Vagina (tissue), 2 donors: ENCODE results near the gene ZNF141.

Experiments
- CTCF ChIP-seq, 3 experiments: fragments of 450-650 bp in 2 of 3; fragments of 200-600 bp in 1 of 3; sonication (generic) in 1 of 3; IDR thresholded peaks; one replicate each; pipeline ENCODE4 v1.5.1; 2017 to 2019; ENCODE audit warnings: antibody characterized with exemption in 3 of 3, mild to moderate bottlenecking in 2 of 3, moderate library complexity in 2 of 3
- POLR2A ChIP-seq, 2 donors: fragments of 450-650 bp; IDR thresholded peaks; one replicate each; pipeline ENCODE4 v1.6.1; 2017; ENCODE audit warnings: antibody characterized with exemption in 2 of 2, mild to moderate bottlenecking in 2 of 2, moderate library complexity in 2 of 2

GRCh38 chr4:302381-302780 lies 35.2 kb upstream of the ZNF141 start:
- TF ChIP-seq CTCF (IDR thresholded peaks at IDR 0.05) (no peak), POLR2A (IDR thresholded peaks at IDR 0.05) (no peak)
